Activated CD8-positive, alpha-beta memory T cell treated with anti-CD3 and anti-CD28 coated beads, Interleukin-2, amount 50 U/mL, for 48 hours (primary cell): Measurements from ENCODE around the gene PATE3.

Source experiments
- DNase-seq: peaks from one replicate; pipeline ENCODE4 v3.0.0-alpha.2; 2020

Gene PATE3, protein sequence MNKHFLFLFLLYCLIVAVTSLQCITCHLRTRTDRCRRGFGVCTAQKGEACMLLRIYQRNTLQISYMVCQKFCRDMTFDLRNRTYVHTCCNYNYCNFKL

DNA sequence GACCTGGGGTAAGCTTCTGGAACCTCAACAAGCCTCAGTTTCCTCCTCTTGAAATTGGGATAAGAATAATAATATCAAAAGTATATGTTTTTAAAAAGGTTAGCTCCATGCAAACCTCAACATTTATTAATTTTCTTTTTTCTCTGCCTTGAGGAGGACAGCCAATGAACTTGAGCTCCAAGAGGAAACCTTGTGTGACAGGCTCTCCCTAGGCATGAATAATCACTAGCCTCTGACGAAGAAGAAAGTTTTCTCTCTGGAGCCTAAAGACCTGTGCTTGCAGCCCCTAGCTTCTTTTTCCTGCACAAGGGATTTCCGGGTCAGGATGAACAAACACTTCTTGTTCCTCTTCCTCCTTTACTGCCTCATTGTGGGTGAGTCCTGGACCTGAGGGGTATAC is at the start of gene PATE3:
Gene PATE3 (plus strand): TSS at position 301 of the 400 bp plus-strand sequence. CDS start 25 bp downstream, at position 326.
- DNase-seq: no peak

DNA sequence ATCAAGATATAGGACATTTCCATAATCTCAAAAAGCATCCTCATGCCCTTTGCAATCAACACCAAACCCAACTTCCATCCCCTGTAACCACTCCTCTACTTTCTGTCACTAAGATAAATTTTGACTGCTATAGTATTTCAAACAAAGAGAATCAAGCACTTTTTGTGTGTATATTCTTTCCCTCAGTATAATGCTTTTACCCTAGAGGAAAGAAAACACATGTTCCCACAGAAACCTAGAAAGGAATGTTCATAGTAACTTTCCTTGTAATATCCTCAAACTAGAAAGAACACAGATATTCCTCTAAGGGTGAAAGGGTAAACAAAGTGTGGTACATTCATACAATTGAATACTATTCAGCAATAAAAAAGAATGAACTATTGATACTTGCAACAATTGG is 47.3 kb upstream of the PATE3 start:
- DNase-seq: no peak

GRCh38 chr11:125743681-125744080 is 44.2 kb upstream of the PATE3 start:
- no peak for DNase-seq

DNA sequence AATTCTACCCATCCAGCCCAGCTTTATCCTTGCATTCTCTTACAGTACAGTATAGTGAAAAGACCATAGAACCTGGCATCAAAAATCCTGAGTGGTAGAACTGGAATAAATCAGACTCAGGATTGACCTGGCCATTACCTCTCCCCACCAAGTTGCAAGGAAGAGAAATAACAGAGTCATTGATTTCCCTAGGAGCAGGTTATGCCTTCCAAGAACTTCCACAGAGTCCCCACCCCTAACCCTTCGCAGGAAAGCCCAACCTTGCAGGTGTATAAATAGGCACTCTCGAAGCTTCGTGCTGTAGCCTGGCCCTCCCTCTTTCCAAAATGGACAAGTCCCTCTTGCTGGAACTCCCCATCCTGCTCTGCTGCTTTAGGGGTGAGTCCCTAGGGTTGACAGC is 41.9 kb upstream of the PATE3 start, which contains the start of gene PATE1:
Gene PATE1 (plus strand): TSS at position 301 of the 400 bp plus-strand sequence. CDS start 26 bp downstream, at position 327.
- DNase-seq: no peak

DNA sequence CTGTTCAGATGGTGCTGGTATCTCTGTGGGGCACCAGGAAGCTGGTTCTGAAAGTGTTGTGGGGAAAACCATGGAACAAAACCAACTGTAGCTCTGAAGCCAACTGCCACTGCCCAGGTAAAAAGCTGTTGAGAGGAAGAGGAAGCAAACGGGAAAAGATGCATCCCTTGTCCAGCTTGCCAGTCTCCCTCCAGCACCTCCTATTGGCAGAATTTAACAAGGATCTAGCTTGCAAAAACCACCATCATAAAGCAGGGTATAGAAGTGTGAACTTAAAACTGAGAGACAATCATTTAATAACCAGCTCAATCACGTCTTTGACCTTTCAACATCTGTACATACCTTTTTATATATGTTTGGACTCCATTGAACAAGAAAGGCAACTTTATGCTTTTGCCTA is 37.3 kb upstream of the PATE3 start:
- no peak for DNase-seq

GRCh38 chr11:125756050-125756449 is 31.9 kb upstream of the PATE3 start:
- no peak for DNase-seq

GRCh38 chr11:125762445-125762844 is 25.5 kb upstream of the PATE3 start:
- DNase-seq: no peak

DNA sequence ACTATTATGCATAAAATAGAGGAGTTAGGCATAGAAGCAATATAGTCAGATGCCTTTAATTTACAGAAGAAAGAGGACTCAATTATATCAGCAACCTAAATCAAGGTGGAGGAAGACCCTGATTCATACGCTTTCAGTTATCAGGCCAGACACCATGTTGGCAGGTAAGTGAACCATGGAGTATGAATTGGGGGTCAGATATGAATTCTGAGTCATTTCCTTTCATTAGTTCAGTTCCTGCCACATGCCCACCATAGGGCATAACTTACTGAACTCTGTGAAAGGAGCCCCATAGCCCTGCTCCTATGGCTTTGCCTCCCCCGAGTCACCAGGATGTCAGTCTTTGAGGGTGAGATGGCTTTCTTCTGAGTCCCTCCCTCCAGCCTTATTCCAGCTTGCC is 24.4 kb upstream of the PATE3 start:
- DNase-seq: no peak

- no peak for DNase-seq
Observed at GRCh38 chr11:125766251-125766650, 21.7 kb upstream of the PATE3 start.

- no peak for DNase-seq
Observed at GRCh38 chr11:125768336-125769046, 19.4 kb upstream of the PATE3 start.

DNA sequence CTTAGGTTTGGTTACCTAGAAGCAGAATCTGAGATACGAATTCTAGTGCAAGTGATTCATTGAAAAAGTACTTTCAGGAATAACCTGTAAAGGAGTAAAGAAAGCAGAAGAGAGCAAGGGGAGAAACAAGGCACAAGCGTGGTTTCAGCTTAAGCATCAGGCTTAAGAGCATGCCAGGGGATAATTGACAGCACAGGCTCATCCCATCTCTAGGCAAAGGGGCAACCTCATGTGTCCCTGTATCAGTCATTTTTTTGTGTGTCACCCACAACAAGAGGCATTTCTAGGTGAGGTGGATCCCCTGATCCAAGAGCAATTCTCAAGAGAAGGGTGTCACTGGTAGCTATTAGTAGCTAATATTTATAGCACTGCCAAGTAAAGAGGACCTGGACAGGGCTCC is 17.3 kb upstream of the PATE3 start:
- DNase-seq: no peak

GRCh38 chr11:125772834-125773505 is 15.0 kb upstream of the PATE3 start:
- DNase-seq: no peak

DNA sequence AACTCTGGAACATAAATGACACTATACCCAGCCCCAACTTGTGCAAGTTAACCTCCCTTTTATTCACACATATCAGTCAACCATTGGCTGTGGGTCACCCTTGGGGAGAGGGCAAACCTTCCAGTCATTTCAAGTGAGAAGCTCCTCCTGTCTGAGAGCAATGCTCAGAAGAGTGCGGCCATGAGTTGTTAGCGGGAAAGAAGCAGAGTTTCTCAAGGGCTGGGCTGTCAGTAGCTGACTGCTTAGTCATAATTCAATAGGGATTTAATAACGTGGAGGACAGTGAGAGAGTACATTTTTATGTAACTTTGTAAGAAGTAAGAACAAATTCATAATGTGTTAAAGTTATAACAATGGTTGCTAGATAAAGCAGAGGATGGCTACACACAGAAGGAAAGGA is 14.4 kb upstream of the PATE3 start:
- DNase-seq: no peak

- DNase-seq: no peak
Observed at GRCh38 chr11:125777309-125777708, 10.6 kb upstream of the PATE3 start.

GRCh38 chr11:125778728-125779127 is 9.2 kb upstream of the PATE3 start, which contains the start of gene PATE2:
PATE2 (minus strand) TSS chr11:125778828; CDS start chr11:125778773, 55 bp downstream.
- DNase-seq: no peak

- no peak for DNase-seq
Observed at GRCh38 chr11:125784678-125785077, 3.2 kb upstream of the PATE3 start.

GRCh38 chr11:125790825-125791224 is 2.9 kb downstream of the PATE3 start:
- DNase-seq: no peak

- DNase-seq: no peak
Observed at GRCh38 chr11:125797641-125798040, 9.7 kb downstream of the PATE3 start.

GRCh38 chr11:125799808-125800207 is 11.9 kb downstream of the PATE3 start:
- no peak for DNase-seq

DNA sequence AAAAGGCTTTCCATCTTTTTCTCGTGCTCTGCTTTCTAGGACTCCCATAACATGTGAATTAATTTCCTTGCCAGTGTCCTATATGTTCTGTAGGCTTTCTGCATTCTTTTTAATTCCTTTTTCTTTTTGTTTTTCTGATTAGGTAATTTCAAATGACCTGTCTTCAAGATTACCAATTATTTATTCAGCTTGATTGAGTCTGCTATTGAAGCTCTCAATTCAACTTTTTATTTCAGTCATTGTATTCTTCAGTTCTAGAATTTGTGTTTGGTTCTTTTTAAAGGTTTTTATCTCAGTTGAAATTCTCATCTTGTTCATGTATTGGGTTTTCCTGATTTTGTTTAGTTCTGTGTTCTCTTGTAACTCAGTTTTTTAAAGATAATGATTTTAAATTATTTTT is 14.5 kb downstream of the PATE3 start:
- no peak for DNase-seq

DNA sequence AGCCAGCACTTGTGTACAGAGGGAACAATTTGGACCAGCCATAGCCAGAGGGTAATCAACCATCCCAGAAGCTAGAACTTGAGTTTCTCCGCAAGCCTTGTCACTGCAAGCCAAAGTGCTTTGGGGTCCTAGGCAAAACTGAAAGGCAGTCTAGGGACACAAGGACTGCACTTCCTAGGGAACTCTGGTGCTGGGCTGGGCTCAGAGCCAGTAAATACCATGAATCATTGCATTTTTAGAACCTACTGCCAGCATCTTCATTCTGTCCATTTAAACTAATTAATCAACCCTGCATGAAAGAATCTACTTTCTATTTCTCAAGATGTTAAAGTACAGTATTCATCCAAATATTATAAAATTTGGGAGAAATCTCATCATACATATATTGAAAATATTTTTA is 20.0 kb downstream of the PATE3 start:
- DNase-seq: no peak

- no peak for DNase-seq
Observed at GRCh38 chr11:125833016-125833415, 45.1 kb downstream of the PATE3 start, which contains the start of gene PATE4. PATE4 (plus strand) TSS chr11:125833316; CDS start chr11:125833360, 44 bp downstream.

GRCh38 chr11:125835748-125836147 is 47.8 kb downstream of the PATE3 start:
- DNase-seq: no peak
